H9 (cell line): ENCODE results near the gene HSD17B8. TPM values are rescaled to one million over a fixed set of nuclear protein-coding genes. Genes with fewer than 3 reads are reported as not detected.
A peak's percentile ranks its signal among the peaks of the same experiment; 100 is the strongest.

ENCODE experiments used
- DNase-seq: peaks from one replicate; pipeline ENCODE4 v3.0.0-alpha.2; 2017
- H2AFZ ChIP-seq: one replicate; pipeline ENCODE4 v1.6.1; 2013; ENCODE audit warnings: mild to moderate bottlenecking, low read length, control low read depth, moderate library complexity
- H2AK5ac ChIP-seq: 2 replicates; pipeline ENCODE4 v1.6.1; 2013; ENCODE audit warnings: low read length, control low read depth, mixed read lengths; ENCODE audit not compliant: insufficient read length
- H2BK120ac ChIP-seq: one replicate; pipeline ENCODE4 v1.6.1; 2013; ENCODE audit warnings: low read depth, mild to moderate bottlenecking, low read length, control low read depth, inconsistent platforms; ENCODE audit not compliant: poor library complexity, severe bottlenecking
- H2BK12ac ChIP-seq: 2 replicates; pipeline ENCODE4 v1.6.1; 2013; ENCODE audit warnings: low read length, control low read depth, mixed read lengths, low read depth; ENCODE audit not compliant: insufficient read length
- H2BK15ac ChIP-seq: 2 replicates; pipeline ENCODE4 v1.6.1; 2013; ENCODE audit warnings: low read depth, low read length, control low read depth
- H2BK20ac ChIP-seq: one replicate; pipeline ENCODE4 v1.6.1; 2013; ENCODE audit warnings: low read depth, mild to moderate bottlenecking, low read length, control low read depth, inconsistent platforms; ENCODE audit not compliant: poor library complexity, severe bottlenecking
- H2BK5ac ChIP-seq: 2 replicates; pipeline ENCODE4 v1.6.1; 2013; ENCODE audit warnings: low read length, control low read depth, mixed read lengths; ENCODE audit not compliant: insufficient read length
- H3K14ac ChIP-seq: 2 replicates; pipeline ENCODE4 v1.6.1; 2013; ENCODE audit warnings: low read length, control low read depth; ENCODE audit not compliant: insufficient read depth
- H3K18ac ChIP-seq: 2 replicates; pipeline ENCODE4 v1.6.1; 2013; ENCODE audit warnings: low read depth, mild to moderate bottlenecking, mixed read lengths, low read length, control low read depth; ENCODE audit not compliant: insufficient read length
- H3K23ac ChIP-seq: 2 replicates; pipeline ENCODE4 v1.6.1; 2013; ENCODE audit warnings: low read length, control low read depth, mixed read lengths, low read depth; ENCODE audit not compliant: insufficient read length
- H3K23me2 ChIP-seq: 2 replicates; pipeline ENCODE4 v1.6.1; 2013; ENCODE audit warnings: low read depth, mild to moderate bottlenecking, mixed read lengths, low read length, control low read depth; ENCODE audit not compliant: insufficient read length, poor library complexity, severe bottlenecking
- H3K27ac ChIP-seq: 2 replicates; pipeline ENCODE4 v1.5.1; 2013; ENCODE audit warnings: low read length, control low read depth, mixed read lengths, low read depth; ENCODE audit not compliant: insufficient read length
- H3K27me3 ChIP-seq: 2 replicates; pipeline ENCODE4 v1.6.1; 2013; ENCODE audit warnings: low read length, control low read depth, inconsistent platforms; ENCODE audit not compliant: insufficient read depth
- H3K4ac ChIP-seq: 2 replicates; pipeline ENCODE4 v1.6.1; 2013; ENCODE audit warnings: low read depth, mild to moderate bottlenecking, control low read depth, inconsistent platforms, low read length, moderate library complexity
- H3K4me1 ChIP-seq: 2 replicates; pipeline ENCODE4 v1.6.1; 2013; ENCODE audit warnings: low read length, control low read depth, inconsistent platforms; ENCODE audit not compliant: insufficient read depth
- H3K4me2 ChIP-seq: 2 replicates; pipeline ENCODE4 v1.6.1; 2013; ENCODE audit warnings: low read length, control low read depth, mixed read lengths; ENCODE audit not compliant: insufficient read length, insufficient read depth
- H3K56ac ChIP-seq: 2 replicates; pipeline ENCODE4 v1.6.1; 2013; ENCODE audit warnings: low read depth, mild to moderate bottlenecking, mixed read lengths, low read length, control low read depth; ENCODE audit not compliant: insufficient read length
- H3K79me1 ChIP-seq: 2 replicates; pipeline ENCODE4 v1.6.1; 2013; ENCODE audit warnings: low read depth, mild to moderate bottlenecking, moderate library complexity, low read length, control low read depth, inconsistent platforms; ENCODE audit not compliant: insufficient read depth, poor library complexity, severe bottlenecking
- H3K79me2 ChIP-seq: 2 replicates; pipeline ENCODE4 v1.6.1; 2013; ENCODE audit warnings: low read length, control low read depth, inconsistent platforms; ENCODE audit not compliant: insufficient read depth
- H3K9ac ChIP-seq: 2 replicates; pipeline ENCODE4 v1.6.1; 2013; ENCODE audit warnings: low read length, control low read depth, mixed read lengths; ENCODE audit not compliant: insufficient read length; ENCODE audit errors: extremely low read depth
- H3K9me3 ChIP-seq: one replicate; pipeline ENCODE4 v1.6.1; 2013; ENCODE audit warnings: low read depth, low read length, inconsistent platforms; ENCODE audit not compliant: control insufficient read depth
- H3T11ph ChIP-seq: one replicate; pipeline ENCODE4 v1.6.1; 2013; ENCODE audit warnings: mild to moderate bottlenecking, low read length, control low read depth, inconsistent platforms
- H4K20me1 ChIP-seq: one replicate; pipeline ENCODE4 v1.6.1; 2013; ENCODE audit not compliant: control insufficient read depth, insufficient read length, insufficient read depth
- H4K5ac ChIP-seq: 2 replicates; pipeline ENCODE4 v1.6.1; 2013; ENCODE audit warnings: low read depth, mild to moderate bottlenecking, mixed read lengths, low read length, control low read depth; ENCODE audit not compliant: insufficient read length
- H4K8ac ChIP-seq: replicated peaks from 2 replicates; pipeline ENCODE4 v1.6.1; 2013; ENCODE audit warnings: low read length, control low read depth, mixed read lengths, low read depth; ENCODE audit not compliant: insufficient read length
- H4K91ac ChIP-seq: 2 replicates; pipeline ENCODE4 v1.6.1; 2013; ENCODE audit warnings: low read depth, mild to moderate bottlenecking, moderate library complexity, mixed read lengths, low read length, control low read depth; ENCODE audit not compliant: insufficient read length
- H3K27ac Mint-ChIP-seq, 3 experiments: 2 replicates in 2 of 3; 3 replicates in 1 of 3; pipeline ENCODE4 v1.8.0; 2020 to 2021; ENCODE audit warnings: mixed read lengths in 3 of 3, mild to moderate bottlenecking in 1 of 3, moderate library complexity in 1 of 3
- H3K27me3 Mint-ChIP-seq: 2 replicates; pipeline ENCODE4 v1.8.0; 2021; ENCODE audit warnings: low read depth, mild to moderate bottlenecking, moderate library complexity, mixed read lengths
- H3K36me3 Mint-ChIP-seq, 3 experiments: 2 replicates in 2 of 3; 3 replicates in 1 of 3; pipeline ENCODE4 v1.8.0; 2020 to 2021; ENCODE audit warnings: low read depth in 3 of 3, mixed read lengths in 3 of 3; ENCODE audit not compliant: insufficient read depth in 1 of 3
- H3K4me1 Mint-ChIP-seq, 2 experiments: 2 replicates each; pipeline ENCODE4 v1.8.0; 2020; ENCODE audit warnings: mixed read lengths in 2 of 2
- H3K4me3 Mint-ChIP-seq, 2 experiments: 2 replicates in 1 of 2; 3 replicates in 1 of 2; pipeline ENCODE4 v1.8.0; 2020 to 2021; ENCODE audit warnings: mild to moderate bottlenecking in 2 of 2, mixed read lengths in 2 of 2, moderate library complexity in 1 of 2
- H3K9me3 Mint-ChIP-seq, 2 experiments: 2 replicates in 1 of 2; 3 replicates in 1 of 2; pipeline ENCODE4 v1.8.0; 2020; ENCODE audit warnings: mild to moderate bottlenecking in 2 of 2, mixed read lengths in 2 of 2, moderate library complexity in 1 of 2
- CTCF ChIP-seq: fragments of 200-600 bp; sonication (generic); conservative IDR thresholded peaks from 3 replicates; pipeline ENCODE4 v1.8.0; 2021; ENCODE audit warnings: antibody characterized with exemption, mild to moderate bottlenecking
- WGBS: extraction: QIAGEN DNeasy Blood & Tissue Kit; methylation state at CpG from one replicate; pipeline ENCODE4 v1.1.7; 2013; ENCODE audit warnings: missing lambda C conversion rate, low lambda C conversion rate, mixed read lengths; ENCODE audit not compliant: insufficient read length; ENCODE audit errors: extremely low coverage; 5-methylcytosine and 5-hydroxymethylcytosine counted together
- total RNA-seq: library from RNA; stranded (reverse); gene quantifications from 2 replicates; pipeline ENCODE4 v1.2.1, GENCODE V29; 2021

The HSD17B8 gene
- total RNA-seq, 1 experiment from 2014 or later = 7.1 TPM

DNA sequence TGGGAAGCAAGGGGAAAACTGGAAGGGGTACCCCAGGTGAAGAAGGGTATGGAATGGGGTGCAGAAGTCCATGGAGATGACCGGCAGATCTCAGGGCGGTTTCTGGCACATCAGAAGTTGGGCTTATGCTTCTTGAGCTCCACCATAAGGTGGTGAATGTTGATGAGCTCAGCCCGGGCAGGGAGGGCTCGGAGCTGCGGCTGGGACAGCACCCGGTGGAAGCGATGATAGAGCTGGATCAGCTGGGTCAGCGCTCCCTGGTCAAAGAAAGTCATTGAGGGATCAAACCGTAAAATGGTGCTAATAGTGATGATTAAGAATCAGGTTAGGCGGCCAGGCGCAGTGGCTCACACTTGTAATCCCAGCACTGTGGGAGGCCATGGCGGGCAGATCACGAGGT lies 46.3 kb downstream of the HSD17B8 start:
- H3K9ac ChIP-seq = no peak overlapping the region

More for the DNA sequence above, 46.3 kb downstream of the HSD17B8 start:
- Histone ChIP-seq H2BK12ac (no peak overlapping the region), H3T11ph (no peak overlapping the region), H2BK5ac (no peak overlapping the region), H3K27ac (no peak overlapping the region), H2AFZ (no peak overlapping the region), H3K9me3 (no peaks in the 10 kb centered on the region), H4K20me1 (no peaks in the 10 kb centered on the region), H3K56ac (no peak overlapping the region), H3K79me1 (no peaks in the 10 kb centered on the region), H3K27me3 (no peaks in the 10 kb centered on the region; the same call in 1 of the 2 replicates), H4K8ac (no peak overlapping the region), H3K79me2 (no peaks in the 10 kb centered on the region), H3K23ac (no peak overlapping the region), H3K4ac (no peak overlapping the region), H3K4me2 (no peak overlapping the region), H2BK15ac (no peak overlapping the region), H4K91ac (no peak overlapping the region), H3K4me1 (no peaks in the 10 kb centered on the region; the same call in 1 of the 2 replicates), H2AK5ac (no peak overlapping the region), H4K5ac (no peak overlapping the region), H2BK20ac (no peak overlapping the region), H3K14ac (no peak overlapping the region), H3K18ac (no peak overlapping the region), H2BK120ac (no peak overlapping the region), H3K23me2 (peaks cover 17% of the 10 kb centered on the region)
- TF ChIP-seq CTCF = no peak
- Mint-ChIP-seq H3K4me3 (peak overlapping the region; percentile 74 to 83; a peak in 3 of 5 replicates), H3K27me3 (peaks cover 30% of the 10 kb centered on the region), H3K27ac (no peak overlapping the region), H3K4me1 (peaks cover 20 to 24% of the 10 kb centered on the region in 2 experiments), H3K36me3 (peaks cover 9 to 25% (median 21%) of the 10 kb centered on the region in 3 experiments; a peak in 6 of 7 replicates), H3K9me3 (no peaks in the 10 kb centered on the region; a peak in 1 of 5 replicates)
- DNase-seq = no peak
- WGBS = no CpG with 5 or more reads among the region's 13 CpGs
